Effector memory CD8-positive, alpha-beta T cell (primary cell): ENCODE data around the gene SOWAHB.

Source experiments
- ATAC-seq: fragments of 150-1000 bp; cut with Tn5 transposase; replicated peaks from 2 replicates; pipeline ENCODE4 v1.10.0; 2021; ENCODE audit warnings: mild to moderate bottlenecking, moderate library complexity
- DNase-seq, 3 experiments: peaks; one replicate each; pipeline ENCODE4 v3.0.0; 2021
- H3K27ac Mint-ChIP-seq, 2 donors: one replicate each; pipeline ENCODE4 v1.8.0; 2022; ENCODE audit warnings: mild to moderate bottlenecking in 2 of 2, mixed read lengths in 2 of 2, moderate library complexity in 2 of 2
- H3K27me3 Mint-ChIP-seq, 2 donors: one replicate each; pipeline ENCODE4 v1.8.0; 2022; ENCODE audit warnings: mixed read lengths in 2 of 2
- H3K36me3 Mint-ChIP-seq: one replicate; pipeline ENCODE4 v1.8.0; 2022; ENCODE audit warnings: mild to moderate bottlenecking, moderate library complexity, mixed read lengths; ENCODE audit not compliant: insufficient read depth
- H3K4me1 Mint-ChIP-seq, 2 donors: one replicate each; pipeline ENCODE4 v1.8.0; 2022; ENCODE audit warnings: low read depth in 2 of 2, mixed read lengths in 2 of 2
- H3K4me3 Mint-ChIP-seq, 2 donors: one replicate each; pipeline ENCODE4 v1.8.0; 2022; ENCODE audit warnings: mild to moderate bottlenecking in 2 of 2, mixed read lengths in 2 of 2, moderate library complexity in 2 of 2
- H3K9me3 Mint-ChIP-seq, 2 donors: one replicate each; pipeline ENCODE4 v1.8.0; 2022; ENCODE audit warnings: mixed read lengths in 2 of 2

SOWAHB gene

DNA sequence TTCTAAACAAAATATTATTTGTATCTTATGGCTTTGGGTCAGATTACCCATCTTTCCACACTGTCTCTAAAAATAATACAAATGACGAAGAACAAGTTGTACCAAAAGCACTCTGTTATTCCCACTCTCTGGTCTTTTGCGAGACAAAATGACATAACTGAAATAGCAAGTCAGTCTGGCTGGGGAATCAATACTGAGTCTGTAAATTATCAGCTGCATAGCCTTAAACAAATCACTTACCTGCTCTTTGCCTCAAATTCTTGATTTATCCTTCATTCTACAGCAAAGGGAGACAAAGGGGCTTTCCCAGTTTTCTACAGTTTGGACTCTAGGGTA, 40.9 kb downstream of the SOWAHB start:
- H3K36me3 Mint-ChIP-seq, result peaks cover 2% of the 10 kb centered on the region
- H3K27ac Mint-ChIP-seq, result no peak overlapping the region
- ATAC-seq (no peak), DNase-seq (no peak)
- H3K9me3 Mint-ChIP-seq, result no peaks in the 10 kb centered on the region
- no peak overlapping the region for H3K4me3 Mint-ChIP-seq
- H3K4me1 Mint-ChIP-seq, result no peaks in the 10 kb centered on the region
- peaks cover 12 to 34% of the 10 kb centered on the region in 2 donors for H3K27me3 Mint-ChIP-seq

- H3K27ac Mint-ChIP-seq, result no peak overlapping the region
- ATAC-seq, result no peak
- peaks cover 11 to 36% of the 10 kb centered on the region in 2 donors for H3K27me3 Mint-ChIP-seq
- DNase-seq, result no peak
- H3K4me1 Mint-ChIP-seq, result no peaks in the 10 kb centered on the region
- no peaks in the 10 kb centered on the region for H3K9me3 Mint-ChIP-seq
- H3K4me3 Mint-ChIP-seq, result no peak overlapping the region
- peaks cover 2% of the 10 kb centered on the region for H3K36me3 Mint-ChIP-seq
Observed at GRCh38 chr4:76856243-76857073, 41.5 kb downstream of the SOWAHB start.

GRCh38 chr4:76854858-76855257, 43.1 kb downstream of the SOWAHB start:
- no peak overlapping the region for H3K27ac Mint-ChIP-seq
- peaks cover 2% of the 10 kb centered on the region for H3K36me3 Mint-ChIP-seq
- H3K9me3 Mint-ChIP-seq, result no peaks in the 10 kb centered on the region
- ATAC-seq (no peak), DNase-seq (no peak)
- no peaks in the 10 kb centered on the region for H3K4me1 Mint-ChIP-seq
- peaks cover 10 to 43% of the 10 kb centered on the region in 2 donors for H3K27me3 Mint-ChIP-seq
- H3K4me3 Mint-ChIP-seq, result no peak overlapping the region

DNA sequence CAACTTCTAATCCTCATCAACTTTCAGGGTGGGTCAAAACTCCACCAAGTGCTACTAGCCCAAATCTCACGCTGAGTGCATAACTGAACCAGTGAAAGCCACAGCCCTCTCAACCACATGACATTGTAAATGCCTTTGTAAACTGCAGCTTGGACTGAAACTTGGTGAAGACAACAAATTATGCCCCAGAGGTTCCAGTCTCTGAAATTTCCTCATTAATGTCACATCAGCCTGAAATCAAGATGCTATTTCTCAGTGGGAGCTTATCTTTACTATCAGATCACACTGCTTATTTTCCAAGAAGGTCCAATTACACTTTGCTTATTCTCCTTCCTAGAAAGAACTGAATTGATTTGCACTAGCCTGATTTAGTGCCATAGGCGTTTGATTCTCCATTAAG, 46.6 kb downstream of the SOWAHB start:
- ATAC-seq (no peak), DNase-seq (no peak)
- peaks cover 25 to 34% of the 10 kb centered on the region in 2 donors for H3K27me3 Mint-ChIP-seq
- H3K27ac Mint-ChIP-seq, result no peak overlapping the region
- H3K4me3 Mint-ChIP-seq, result no peak overlapping the region
- H3K4me1 Mint-ChIP-seq, result no peaks in the 10 kb centered on the region
- H3K9me3 Mint-ChIP-seq, result no peaks in the 10 kb centered on the region
- peaks cover 2% of the 10 kb centered on the region for H3K36me3 Mint-ChIP-seq

DNA sequence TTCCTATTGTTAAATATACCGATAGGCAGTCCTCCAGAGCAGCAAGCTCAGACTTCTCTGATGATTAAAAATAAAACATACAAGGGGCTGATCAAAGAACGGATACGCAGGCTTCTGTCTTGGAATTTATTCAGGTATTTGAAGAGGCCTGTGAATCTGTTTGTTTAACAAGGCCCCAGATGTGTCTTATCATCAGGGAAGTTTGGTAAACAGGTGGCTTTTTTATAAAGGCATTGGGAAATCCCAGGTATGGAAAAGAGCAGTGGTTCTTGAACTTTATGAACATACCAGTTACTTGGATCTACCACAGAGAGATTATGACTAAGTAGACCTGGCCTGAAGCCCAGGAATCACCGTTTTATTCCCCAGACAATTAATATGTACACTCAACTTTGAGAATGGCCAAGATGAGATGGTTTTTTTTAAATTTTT, 47.9 kb downstream of the SOWAHB start:
- no peak for ATAC-seq
- Mint-ChIP-seq H3K4me3 (no peak overlapping the region), H3K9me3 (no peaks in the 10 kb centered on the region), H3K27ac (no peak overlapping the region), H3K4me1 (no peaks in the 10 kb centered on the region), H3K36me3 (peaks cover 2% of the 10 kb centered on the region), H3K27me3 (peaks cover 25 to 42% of the 10 kb centered on the region in 2 donors)
- DNase-seq, result no peak
